ENCODE measurements around the gene PTGDS.

PTGDS gene

GRCh38 chr9:136997371-136997770 is 20.1 kb downstream of the PTGDS start:
- TF ChIP-seq, protein P1, sequence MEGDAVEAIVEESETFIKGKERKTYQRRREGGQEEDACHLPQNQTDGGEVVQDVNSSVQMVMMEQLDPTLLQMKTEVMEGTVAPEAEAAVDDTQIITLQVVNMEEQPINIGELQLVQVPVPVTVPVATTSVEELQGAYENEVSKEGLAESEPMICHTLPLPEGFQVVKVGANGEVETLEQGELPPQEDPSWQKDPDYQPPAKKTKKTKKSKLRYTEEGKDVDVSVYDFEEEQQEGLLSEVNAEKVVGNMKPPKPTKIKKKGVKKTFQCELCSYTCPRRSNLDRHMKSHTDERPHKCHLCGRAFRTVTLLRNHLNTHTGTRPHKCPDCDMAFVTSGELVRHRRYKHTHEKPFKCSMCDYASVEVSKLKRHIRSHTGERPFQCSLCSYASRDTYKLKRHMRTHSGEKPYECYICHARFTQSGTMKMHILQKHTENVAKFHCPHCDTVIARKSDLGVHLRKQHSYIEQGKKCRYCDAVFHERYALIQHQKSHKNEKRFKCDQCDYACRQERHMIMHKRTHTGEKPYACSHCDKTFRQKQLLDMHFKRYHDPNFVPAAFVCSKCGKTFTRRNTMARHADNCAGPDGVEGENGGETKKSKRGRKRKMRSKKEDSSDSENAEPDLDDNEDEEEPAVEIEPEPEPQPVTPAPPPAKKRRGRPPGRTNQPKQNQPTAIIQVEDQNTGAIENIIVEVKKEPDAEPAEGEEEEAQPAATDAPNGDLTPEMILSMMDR (IDR thresholded peaks at IDR 0.05; ENCODE audit: unreplicated experiment in 3 of 3), result no peak
- H3K9me3 Mint-ChIP-seq, result no peaks in the 10 kb centered on the region
- peaks cover 5% of the 10 kb centered on the region for H3K4me1 Mint-ChIP-seq
- no peaks in the 10 kb centered on the region for H3K36me3 Mint-ChIP-seq (ENCODE audit: low read depth)
- H3K4me3 Mint-ChIP-seq, result peak overlapping the region; percentile 60 to 68 (median 65)
- peaks cover 5% of the 10 kb centered on the region for H3K27me3 Mint-ChIP-seq (ENCODE audit: low read depth)
- peak overlapping the region in 1 of 3 experiments; percentile 62 for H3K27ac Mint-ChIP-seq

DNA sequence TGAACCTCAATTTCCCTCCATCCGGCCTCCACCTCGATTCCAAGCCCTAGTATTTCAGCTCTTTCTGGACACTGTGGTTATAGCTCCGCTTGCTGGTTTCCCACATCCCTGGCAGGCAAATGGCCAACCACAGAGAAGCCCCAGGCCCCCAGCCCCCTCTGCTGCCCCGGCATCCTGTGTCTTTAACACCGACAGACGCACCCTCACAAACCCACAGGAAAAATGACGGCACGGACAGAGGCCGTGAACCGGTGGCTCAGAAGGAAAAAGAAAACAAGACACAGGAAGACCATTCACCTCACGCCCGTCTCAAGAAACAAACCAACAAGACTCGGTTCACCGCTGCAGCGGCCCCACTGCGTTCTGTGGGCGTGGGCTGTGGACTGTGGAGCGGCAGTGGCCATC is 20.5 kb downstream of the PTGDS start:
- no peaks in the 10 kb centered on the region for H3K9me3 Mint-ChIP-seq
- TF ChIP-seq, protein P1 (IDR thresholded peaks at IDR 0.05; ENCODE audit: unreplicated experiment in 3 of 3), result no peak
- peaks cover 5% of the 10 kb centered on the region for H3K27me3 Mint-ChIP-seq (ENCODE audit: low read depth)
- peak overlapping the region; percentile 60 to 68 (median 65) for H3K4me3 Mint-ChIP-seq
- H3K4me1 Mint-ChIP-seq, result peaks cover 5% of the 10 kb centered on the region
- no peaks in the 10 kb centered on the region for H3K36me3 Mint-ChIP-seq (ENCODE audit: low read depth)
- H3K27ac Mint-ChIP-seq, result peak overlapping the region in 1 of 3 experiments; percentile 62

- Mint-ChIP-seq H3K36me3 (ENCODE audit: low read depth) (no peaks in the 10 kb centered on the region), H3K4me3 (no peak overlapping the region), H3K9me3 (no peaks in the 10 kb centered on the region), H3K27ac (peak overlapping the region in 2 of 3 experiments; percentile 6 to 33), H3K27me3 (ENCODE audit: low read depth) (peaks cover 5% of the 10 kb centered on the region), H3K4me1 (peaks cover 5% of the 10 kb centered on the region)
- TF ChIP-seq, protein P1 (IDR thresholded peaks at IDR 0.05; ENCODE audit: unreplicated experiment in 3 of 3), result no peak
Measured at GRCh38 chr9:137000177-137000930, 23.1 kb downstream of the PTGDS start.

- H3K4me1 Mint-ChIP-seq, result peaks cover 5% of the 10 kb centered on the region
- peaks cover 5% of the 10 kb centered on the region for H3K27me3 Mint-ChIP-seq (ENCODE audit: low read depth)
- TF ChIP-seq, protein P1 (IDR thresholded peaks at IDR 0.05; ENCODE audit: unreplicated experiment in 3 of 3), result no peak
- H3K9me3 Mint-ChIP-seq, result no peaks in the 10 kb centered on the region
- no peaks in the 10 kb centered on the region for H3K36me3 Mint-ChIP-seq (ENCODE audit: low read depth)
- H3K4me3 Mint-ChIP-seq, result no peak overlapping the region
- no peak overlapping the region for H3K27ac Mint-ChIP-seq
Measured at GRCh38 chr9:137001857-137002645, 24.7 kb downstream of the PTGDS start.

- H3K4me1 Mint-ChIP-seq, result peaks cover 3% of the 10 kb centered on the region
- no peaks in the 10 kb centered on the region for H3K36me3 Mint-ChIP-seq (ENCODE audit: low read depth)
- no peak overlapping the region for H3K4me3 Mint-ChIP-seq
- no peak overlapping the region for H3K27ac Mint-ChIP-seq
- peaks cover 5% of the 10 kb centered on the region for H3K27me3 Mint-ChIP-seq (ENCODE audit: low read depth)
- H3K9me3 Mint-ChIP-seq, result no peaks in the 10 kb centered on the region
- TF ChIP-seq, protein P1 (IDR thresholded peaks at IDR 0.05; ENCODE audit: unreplicated experiment in 3 of 3), result no peak
Measured at GRCh38 chr9:137002646-137003041, 25.3 kb downstream of the PTGDS start.
